Naive B cell (primary cell): ENCODE measurements around the gene PRODH. TPM values are rescaled to one million over a fixed set of nuclear protein-coding genes. Genes with fewer than 3 reads are reported as not detected.
"Not testable (repeated sequence)": the region's sequence is repeated elsewhere in the genome, so short reads cannot be mapped to it uniquely, and the experiment has no call there.

Experiments used
- ATAC-seq, 2 donors: fragments of 150-1000 bp; cut with Tn5 transposase; 2 replicates each; pipeline ENCODE4 v1.10.0; 2021; ENCODE audit warnings: low read depth in 2 of 2, mild to moderate bottlenecking in 2 of 2, moderate library complexity in 2 of 2
- DNase-seq: peaks from one replicate; pipeline ENCODE4 v3.0.0; 2022
- H3K27ac Mint-ChIP-seq, 6 donors: one replicate each; pipeline ENCODE4 v1.8.0; 2020 to 2022; ENCODE audit warnings: mild to moderate bottlenecking in 6 of 6, mixed read lengths in 6 of 6, moderate library complexity in 5 of 6, inconsistent platforms in 2 of 6
- H3K27me3 Mint-ChIP-seq, 3 donors: one replicate each; pipeline ENCODE4 v1.8.0; 2021 to 2022; ENCODE audit warnings: mixed read lengths in 3 of 3, mild to moderate bottlenecking in 1 of 3
- H3K36me3 Mint-ChIP-seq, 2 donors: one replicate each; pipeline ENCODE4 v1.8.0; 2020 to 2022; ENCODE audit warnings: mixed read lengths in 2 of 2, inconsistent platforms in 1 of 2, mild to moderate bottlenecking in 1 of 2
- H3K4me1 Mint-ChIP-seq, 3 donors: one replicate each; pipeline ENCODE4 v1.8.0; 2020 to 2022; ENCODE audit warnings: mixed read lengths in 3 of 3, inconsistent platforms in 1 of 3, mild to moderate bottlenecking in 1 of 3, moderate library complexity in 1 of 3
- H3K4me3 Mint-ChIP-seq, 8 donors: one replicate each; pipeline ENCODE4 v1.8.0; 2020 to 2022; ENCODE audit warnings: mild to moderate bottlenecking in 8 of 8, mixed read lengths in 8 of 8, moderate library complexity in 8 of 8, inconsistent platforms in 2 of 8
- H3K9me3 Mint-ChIP-seq, 7 donors: one replicate each; pipeline ENCODE4 v1.8.0; 2020 to 2022; ENCODE audit warnings: mixed read lengths in 7 of 7, mild to moderate bottlenecking in 5 of 7, inconsistent platforms in 2 of 7, moderate library complexity in 1 of 7
- polyA plus RNA-seq, 6 donors: library from polyadenylated mRNA; unstranded; fragments of 300-500 nt; fragmentation: Illumina TruSeq; gene quantifications; one replicate each; pipeline ENCODE4 v1.2.3, GENCODE V29; 2021; ENCODE audit warnings: low read depth in 6 of 6

The PRODH gene
- polyA plus RNA-seq, 6 donors from 2014 or later: 0.05 TPM; not detected in 5

DNA sequence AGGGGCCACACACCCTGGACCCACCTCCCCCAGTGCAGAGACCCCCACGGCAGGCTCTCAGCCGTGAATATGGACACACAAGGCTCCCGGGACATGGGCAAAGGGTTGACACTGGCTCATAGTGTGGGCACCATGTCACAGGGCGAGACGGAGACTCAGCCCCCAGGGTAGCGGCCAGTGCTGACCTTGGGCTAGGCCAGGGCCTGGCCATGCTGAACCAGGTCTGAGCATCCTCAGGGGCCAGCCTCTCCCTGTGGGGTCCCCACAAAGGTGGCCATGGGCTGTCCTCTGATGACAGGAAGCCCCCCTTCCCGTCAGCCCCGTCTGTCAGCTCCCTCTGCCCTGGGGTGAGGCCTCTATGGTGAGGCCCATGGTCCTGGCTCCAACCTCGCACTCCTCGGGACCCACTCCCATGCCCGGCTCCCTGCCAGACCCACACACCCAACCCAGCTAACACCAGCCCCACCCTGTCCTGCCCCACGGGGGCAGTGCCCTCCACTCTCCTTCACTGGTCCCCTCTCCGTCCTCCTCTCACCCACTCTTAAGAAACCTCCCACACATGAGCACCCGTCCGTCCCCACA lies 19.0 kb upstream of the PRODH start:
- DNase-seq (no peak), ATAC-seq (no peak)
- Mint-ChIP-seq H3K27ac (no peak overlapping the region), H3K36me3 (no peaks in the 10 kb centered on the region), H3K4me3 (no peak overlapping the region), H3K27me3 (peaks cover 0 to 21% (median 13%) of the 10 kb centered on the region in 3 donors), H3K4me1 (no peaks in the 10 kb centered on the region), H3K9me3 (no peaks in the 10 kb centered on the region)

DNA sequence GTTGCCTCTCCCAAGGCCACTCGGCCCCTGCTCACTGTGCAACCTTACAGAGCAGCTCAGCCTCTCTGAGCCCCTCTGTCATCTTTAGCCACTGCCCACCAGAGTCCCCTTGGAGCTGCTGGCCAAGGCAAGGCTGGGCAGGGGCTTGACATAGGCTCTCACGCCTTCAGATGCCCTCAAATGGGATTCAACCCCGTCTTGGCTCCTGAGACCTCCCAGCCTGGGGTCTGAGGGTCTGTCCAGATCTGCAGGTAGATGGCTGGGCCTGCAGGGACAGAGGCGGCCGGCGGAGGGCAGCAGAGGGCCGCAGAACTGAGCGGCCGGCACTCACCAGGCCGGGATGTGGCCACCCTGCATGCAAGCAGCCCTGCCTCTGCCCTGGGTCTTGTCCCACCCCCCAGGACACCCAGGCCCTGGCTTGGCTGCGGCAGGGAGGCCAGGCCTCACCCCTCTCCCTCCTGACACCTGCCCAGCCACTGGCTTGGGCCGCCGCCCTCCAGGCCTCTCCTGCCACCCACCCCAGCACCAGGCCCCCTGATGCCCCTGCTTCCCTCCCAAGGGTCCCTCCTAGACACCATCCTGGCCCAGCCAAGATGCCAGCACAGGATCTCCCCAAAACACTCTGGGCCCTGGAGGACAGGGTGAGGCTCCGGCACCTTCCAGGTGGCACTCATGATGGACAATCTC lies 18.4 kb upstream of the PRODH start:
- H3K27me3 Mint-ChIP-seq: peaks cover 0 to 26% (median 19%) of the 10 kb centered on the region in 3 donors
- H3K9me3 Mint-ChIP-seq, H3K27ac Mint-ChIP-seq, H3K36me3 Mint-ChIP-seq, H3K4me3 Mint-ChIP-seq, H3K4me1 Mint-ChIP-seq: not testable (repeated sequence)
- DNase-seq (peak; percentile 53), ATAC-seq (peak; percentile 58 to 73)

DNA sequence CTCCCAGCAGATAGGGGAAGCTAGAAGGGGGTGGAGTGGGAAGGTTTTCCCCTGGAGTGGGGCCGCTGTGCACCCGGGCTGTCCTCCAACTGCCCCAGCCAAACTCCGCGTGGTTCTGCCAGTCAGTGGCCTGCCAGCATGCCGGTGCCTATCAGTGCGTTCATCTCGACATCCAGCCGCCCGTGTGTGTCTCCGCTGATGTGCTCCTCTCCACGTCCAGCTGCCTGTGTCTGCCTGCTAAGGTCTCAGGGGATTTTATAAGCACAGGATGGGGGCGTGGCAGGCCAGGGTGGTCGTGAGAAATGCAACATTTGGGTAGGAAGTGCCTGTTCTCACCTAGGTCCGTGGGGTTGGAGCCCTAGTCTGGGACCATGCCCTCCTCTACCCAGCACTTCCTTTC lies 17.0 kb upstream of the PRODH start:
- H3K4me3 Mint-ChIP-seq, H3K36me3 Mint-ChIP-seq, H3K9me3 Mint-ChIP-seq, H3K4me1 Mint-ChIP-seq, DNase-seq, ATAC-seq, H3K27ac Mint-ChIP-seq: not testable (repeated sequence)
- H3K27me3 Mint-ChIP-seq: peaks cover 6 to 28% (median 20%) of the 10 kb centered on the region in 3 donors

DNA sequence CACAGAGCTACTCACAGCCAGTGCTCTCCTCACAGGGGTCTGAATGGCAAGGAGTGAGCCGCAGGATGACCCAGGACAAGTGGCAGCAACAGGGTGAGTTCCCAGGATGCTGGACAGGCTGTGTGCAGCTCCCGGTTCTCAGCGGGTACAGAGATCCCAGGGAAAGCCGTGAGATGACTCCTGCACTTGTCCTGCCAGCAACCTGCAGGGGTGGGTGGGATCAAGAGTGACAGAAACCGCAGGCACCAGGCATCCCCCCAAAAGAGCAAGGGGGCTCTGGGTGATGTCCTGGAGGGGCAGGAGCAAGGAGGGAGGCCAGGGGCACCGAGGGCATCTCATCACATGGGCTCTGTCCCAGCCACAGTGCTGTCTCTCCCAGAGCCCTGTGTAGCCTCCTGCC lies 15.9 kb upstream of the PRODH start:
- Mint-ChIP-seq H3K36me3 (no peaks in the 10 kb centered on the region), H3K27me3 (peaks cover 8 to 35% (median 28%) of the 10 kb centered on the region in 3 donors), H3K4me1 (no peaks in the 10 kb centered on the region), H3K27ac (no peak overlapping the region), H3K9me3 (no peaks in the 10 kb centered on the region), H3K4me3 (no peak overlapping the region)
- no peak for ATAC-seq
- no peak for DNase-seq

DNA sequence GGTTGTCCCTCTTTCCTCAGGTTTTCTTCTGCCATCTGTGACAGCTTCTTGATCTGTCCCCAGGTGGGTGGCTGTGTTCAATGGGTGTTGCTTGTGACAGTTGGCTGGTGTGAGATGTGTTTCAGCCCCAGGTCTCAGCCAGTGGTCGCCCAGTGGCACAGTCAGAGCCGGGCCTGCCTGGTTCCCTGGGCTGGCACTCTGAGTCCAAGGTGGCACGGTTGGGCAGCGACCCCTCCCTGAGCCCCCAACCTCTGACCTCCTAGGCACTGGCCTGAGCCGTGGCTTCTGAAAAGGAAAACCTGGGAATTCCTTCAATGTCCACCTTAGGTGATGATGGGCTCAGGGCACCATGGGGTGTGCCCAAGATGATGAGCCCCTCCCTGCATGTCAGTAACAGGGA lies 14.0 kb upstream of the PRODH start:
- no peak overlapping the region for H3K4me3 Mint-ChIP-seq
- no peak for ATAC-seq
- no peaks in the 10 kb centered on the region for H3K9me3 Mint-ChIP-seq
- peaks cover 8 to 35% (median 28%) of the 10 kb centered on the region in 3 donors for H3K27me3 Mint-ChIP-seq
- no peak for DNase-seq
- no peaks in the 10 kb centered on the region for H3K36me3 Mint-ChIP-seq
- H3K27ac Mint-ChIP-seq: peak overlapping the region in 1 of 6 donors; percentile 40
- no peaks in the 10 kb centered on the region for H3K4me1 Mint-ChIP-seq

DNA sequence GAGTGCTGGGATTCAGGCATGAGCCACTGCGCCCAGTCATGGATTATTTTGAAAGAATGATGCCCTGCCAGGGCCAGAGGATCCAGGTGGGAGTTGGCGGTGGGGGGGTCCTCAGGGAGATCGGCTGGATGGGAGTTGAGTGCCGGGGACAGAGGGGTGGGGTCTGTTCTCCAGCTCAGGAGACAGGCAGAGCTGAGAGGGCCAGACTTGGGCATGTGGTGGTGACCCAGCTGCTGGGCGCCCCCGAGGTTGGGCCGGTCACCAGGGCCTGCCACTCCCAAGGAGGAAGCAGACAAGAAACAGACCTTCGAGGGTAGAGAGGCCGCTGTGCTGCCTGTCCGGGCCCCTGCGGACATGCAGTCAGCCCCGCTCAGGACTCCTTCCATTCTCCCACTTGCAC lies 11.8 kb upstream of the PRODH start:
- Mint-ChIP-seq H3K4me3 (no peak overlapping the region), H3K9me3 (no peaks in the 10 kb centered on the region), H3K27me3 (peaks cover 8 to 35% (median 28%) of the 10 kb centered on the region in 3 donors), H3K4me1 (no peaks in the 10 kb centered on the region), H3K36me3 (no peaks in the 10 kb centered on the region), H3K27ac (no peak overlapping the region)
- no peak for DNase-seq
- no peak for ATAC-seq

DNA sequence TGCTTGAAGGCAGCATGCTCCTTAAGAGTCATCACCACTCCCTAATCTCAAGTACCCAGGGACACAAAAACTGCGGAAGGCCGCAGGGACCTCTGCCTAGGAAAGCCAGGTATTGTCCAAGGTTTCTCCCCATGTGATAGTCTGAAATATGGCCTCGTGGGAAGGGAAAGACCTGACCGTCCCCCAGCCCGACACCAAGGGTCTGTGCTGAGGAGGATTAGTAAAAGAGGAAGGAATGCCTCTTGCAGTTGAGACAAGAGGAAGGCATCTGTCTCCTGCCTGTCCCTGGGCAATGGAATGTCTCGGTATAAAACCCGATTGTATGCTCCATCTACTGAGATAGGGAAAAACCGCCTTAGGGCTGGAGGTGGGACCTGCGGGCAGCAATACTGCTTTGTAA lies 11.0 kb upstream of the PRODH start:
- not testable (repeated sequence) for DNase-seq, H3K36me3 Mint-ChIP-seq, H3K9me3 Mint-ChIP-seq, H3K4me3 Mint-ChIP-seq, H3K4me1 Mint-ChIP-seq, H3K27ac Mint-ChIP-seq, ATAC-seq
- peaks cover 8 to 35% (median 28%) of the 10 kb centered on the region in 3 donors for H3K27me3 Mint-ChIP-seq

DNA sequence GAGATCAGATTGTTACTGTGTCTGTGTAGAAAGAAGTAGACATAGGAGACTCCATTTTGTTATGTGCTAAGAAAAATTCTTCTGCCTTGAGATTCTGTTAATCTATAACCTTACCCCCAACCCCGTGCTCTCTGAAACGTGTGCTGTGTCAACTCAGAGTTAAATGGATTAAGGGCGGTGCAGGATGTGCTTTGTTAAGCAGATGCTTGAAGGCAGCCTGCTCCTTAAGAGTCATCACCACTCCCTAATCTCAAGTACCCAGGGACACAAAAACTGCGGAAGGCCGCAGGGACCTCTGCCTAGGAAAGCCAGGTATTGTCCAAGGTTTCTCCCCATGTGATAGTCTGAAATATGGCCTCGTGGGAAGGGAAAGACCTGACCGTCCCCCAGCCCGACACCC lies 2.6 kb upstream of the PRODH start:
- H3K27me3 Mint-ChIP-seq, ATAC-seq, H3K27ac Mint-ChIP-seq, H3K9me3 Mint-ChIP-seq, H3K4me1 Mint-ChIP-seq, H3K4me3 Mint-ChIP-seq, DNase-seq, H3K36me3 Mint-ChIP-seq: not testable (repeated sequence)

DNA sequence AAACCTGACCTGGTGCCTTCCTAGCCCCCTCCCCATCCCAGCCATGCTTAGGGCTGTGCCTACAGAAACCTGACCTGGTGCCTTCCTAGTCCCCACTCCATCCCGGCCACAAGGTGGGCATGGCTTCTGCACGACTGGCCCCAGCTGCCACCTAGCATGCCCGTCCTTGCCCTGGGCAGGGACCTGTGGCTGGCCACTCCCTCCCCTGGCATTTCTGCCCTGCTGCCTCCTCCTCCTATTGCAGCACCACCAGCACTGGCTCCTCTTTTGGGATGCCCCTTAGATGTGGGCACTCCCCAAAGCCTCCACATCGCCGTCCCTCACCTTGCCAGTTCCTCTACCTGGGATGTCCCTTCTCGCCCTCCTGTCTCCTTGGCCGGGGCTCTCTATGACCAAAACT lies 1.4 kb downstream of the PRODH start:
- ATAC-seq, H3K27me3 Mint-ChIP-seq, H3K4me3 Mint-ChIP-seq, H3K4me1 Mint-ChIP-seq, DNase-seq, H3K27ac Mint-ChIP-seq, H3K9me3 Mint-ChIP-seq, H3K36me3 Mint-ChIP-seq: not testable (repeated sequence)

DNA sequence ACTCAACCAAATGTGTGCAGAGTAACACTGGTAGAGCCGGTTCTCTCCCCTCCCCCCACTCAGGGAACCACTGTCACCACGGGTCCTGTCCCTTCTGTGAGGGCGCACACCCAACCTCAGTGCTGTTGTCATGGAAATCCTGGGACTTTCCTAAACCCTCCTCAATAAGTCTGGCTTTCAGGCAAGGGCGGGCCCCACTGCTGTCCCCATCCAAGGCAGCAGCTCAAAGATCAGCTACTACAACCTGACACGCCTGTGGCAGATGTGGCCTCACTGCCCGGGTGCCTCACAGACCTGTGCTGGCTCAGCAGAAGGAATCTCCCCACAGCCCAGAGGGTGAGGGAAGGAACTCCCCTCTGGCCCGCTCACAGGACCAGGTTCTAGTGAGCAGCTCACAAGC lies 2.2 kb downstream of the PRODH start:
- Mint-ChIP-seq H3K9me3 (no peaks in the 10 kb centered on the region), H3K4me3 (no peak overlapping the region), H3K27ac (no peak overlapping the region), H3K4me1 (no peaks in the 10 kb centered on the region), H3K36me3 (no peaks in the 10 kb centered on the region), H3K27me3 (no peaks in the 10 kb centered on the region)
- ATAC-seq (no peak), DNase-seq (no peak)

DNA sequence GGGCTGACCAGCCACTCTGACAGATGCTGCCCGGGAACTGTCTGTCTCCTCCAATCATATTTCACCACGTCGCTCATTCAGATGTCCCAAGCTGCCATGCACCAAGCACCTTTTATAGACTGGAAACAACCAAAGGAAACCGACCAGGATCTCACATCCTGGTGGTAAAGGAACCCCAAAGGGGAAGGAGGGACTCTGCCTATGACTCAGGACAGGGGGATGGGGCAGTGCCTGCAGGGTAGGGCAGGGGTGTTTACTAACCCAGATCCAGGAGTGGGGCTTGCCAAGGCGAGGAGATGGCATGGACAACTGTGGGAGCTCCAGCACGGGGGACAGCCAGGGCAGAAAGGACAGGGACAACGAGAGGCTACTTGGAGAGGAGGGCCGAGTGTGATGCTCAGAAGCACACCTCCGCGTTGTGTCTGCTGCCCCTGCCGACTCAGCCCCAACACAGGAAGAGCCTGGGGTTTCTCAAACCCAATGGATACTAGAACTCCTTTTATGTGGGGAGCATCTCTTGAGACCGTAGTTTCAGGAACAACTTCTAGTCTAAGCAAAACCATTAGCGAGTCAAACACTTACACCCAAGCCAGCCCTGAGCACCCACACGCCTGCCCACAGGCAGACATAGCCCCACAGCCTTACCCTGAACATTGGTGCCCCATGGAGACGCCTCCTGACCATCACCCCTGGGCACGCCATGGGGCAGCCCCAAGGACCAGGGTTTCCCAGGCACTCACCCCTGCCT lies 4.0 kb downstream of the PRODH start:
- H3K36me3 Mint-ChIP-seq: no peaks in the 10 kb centered on the region
- no peaks in the 10 kb centered on the region for H3K9me3 Mint-ChIP-seq

DNA sequence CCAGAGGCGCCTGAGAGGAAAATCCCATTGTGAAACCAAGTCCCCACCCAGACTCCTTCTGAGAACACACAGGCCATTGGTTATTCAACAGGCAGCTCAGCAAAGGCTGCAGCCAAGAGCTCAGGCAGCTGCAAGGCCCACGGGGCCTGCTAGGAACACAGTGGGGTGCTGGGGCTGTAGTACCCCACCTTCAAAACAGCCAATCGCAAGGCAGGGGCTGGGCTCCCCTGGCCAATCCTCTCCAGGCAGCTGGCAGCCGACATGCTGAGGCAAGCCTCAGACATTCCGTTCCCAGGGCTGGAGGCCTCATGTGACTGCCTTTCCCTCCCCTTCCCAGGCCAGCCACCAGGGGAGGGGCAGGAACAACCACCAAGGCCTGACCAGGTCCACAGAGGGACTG lies 6.6 kb downstream of the PRODH start:
- Mint-ChIP-seq H3K27me3 (no peaks in the 10 kb centered on the region), H3K9me3 (no peaks in the 10 kb centered on the region), H3K4me1 (no peaks in the 10 kb centered on the region), H3K36me3 (no peaks in the 10 kb centered on the region), H3K27ac (no peak overlapping the region), H3K4me3 (no peak overlapping the region)
- ATAC-seq: no peak
- no peak for DNase-seq

More for the DNA sequence above, 4.0 kb downstream of the PRODH start:
- DNase-seq: no peak
- no peak for ATAC-seq
- no peak overlapping the region for H3K4me3 Mint-ChIP-seq
- H3K27me3 Mint-ChIP-seq: no peaks in the 10 kb centered on the region
- no peak overlapping the region for H3K27ac Mint-ChIP-seq
- no peaks in the 10 kb centered on the region for H3K4me1 Mint-ChIP-seq

DNA sequence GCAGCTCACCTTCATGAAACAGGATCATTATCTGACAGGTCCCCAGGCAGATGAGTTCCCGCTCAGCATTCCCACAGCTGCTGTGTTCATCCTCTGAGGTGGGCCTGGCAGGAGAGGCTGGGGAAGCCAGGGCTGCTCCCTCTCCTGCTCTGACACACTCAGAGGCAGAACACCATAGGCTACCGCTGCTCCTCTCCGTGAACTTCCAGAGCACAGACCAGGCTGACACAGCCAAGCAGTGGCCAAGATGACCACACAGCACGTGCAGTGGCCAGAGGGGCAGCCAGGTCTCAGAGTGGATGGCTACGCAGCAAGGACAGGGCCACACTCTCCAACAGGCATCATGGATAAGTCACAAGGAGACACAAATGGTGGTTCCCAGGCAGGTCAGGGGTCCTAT lies 8.5 kb downstream of the PRODH start:
- no peak for ATAC-seq
- Mint-ChIP-seq H3K27me3 (no peaks in the 10 kb centered on the region), H3K9me3 (no peaks in the 10 kb centered on the region), H3K36me3 (no peaks in the 10 kb centered on the region), H3K4me1 (no peaks in the 10 kb centered on the region), H3K4me3 (no peak overlapping the region), H3K27ac (no peak overlapping the region)
- no peak for DNase-seq

DNA sequence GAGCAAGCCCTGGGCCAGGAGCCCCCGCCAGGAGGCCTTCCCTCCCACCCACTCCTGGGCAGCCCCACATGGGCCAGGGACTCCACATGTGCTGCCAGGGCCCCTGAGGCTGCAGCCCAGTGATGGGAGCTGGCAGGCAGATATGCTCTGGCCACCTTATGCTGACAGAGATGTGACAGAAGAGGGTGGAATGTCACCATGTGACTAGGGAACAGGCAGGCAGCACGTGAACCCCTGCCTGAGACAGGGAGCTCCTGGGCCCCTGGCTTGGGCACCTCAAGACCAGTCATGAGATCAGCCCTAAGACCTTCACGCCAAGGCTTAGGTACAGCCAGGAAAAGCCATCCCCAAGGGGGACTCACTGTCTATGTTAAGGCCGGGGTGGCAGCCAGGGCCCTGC lies 9.1 kb downstream of the PRODH start:
- no peaks in the 10 kb centered on the region for H3K27me3 Mint-ChIP-seq
- H3K4me1 Mint-ChIP-seq: no peaks in the 10 kb centered on the region
- no peaks in the 10 kb centered on the region for H3K9me3 Mint-ChIP-seq
- no peaks in the 10 kb centered on the region for H3K36me3 Mint-ChIP-seq
- H3K4me3 Mint-ChIP-seq: no peak overlapping the region
- DNase-seq: no peak
- ATAC-seq: no peak
- no peak overlapping the region for H3K27ac Mint-ChIP-seq
